K562 (cell line): ENCODE measurements around the gene CENPU. TPM values are rescaled to one million over a fixed set of nuclear protein-coding genes. Genes with fewer than 3 reads are reported as not detected.

ENCODE experiments used
- AFF4 ChIP-seq: sonication (generic); formaldehyde crosslinking; IDR thresholded peaks from 2 replicates; pipeline ENCODE4 v1.8.0; 2023; ENCODE audit warnings: mild to moderate bottlenecking, missing genetic modification reagents
- BACH1 ChIP-seq: fragments of 200-800 bp; sonication (Bioruptor generic); IDR thresholded peaks from 2 replicates; pipeline ENCODE4 v1.6.1; 2016; ENCODE audit warnings: missing genetic modification characterization, missing compliant biosample characterization
- FOSL1 ChIP-seq: fragments of 200-800 bp; sonication (Bioruptor generic); conservative IDR thresholded peaks from 2 replicates; pipeline ENCODE4 v1.6.1; 2016; ENCODE audit warnings: missing genetic modification characterization, missing compliant biosample characterization
- KDM2B ChIP-seq: fragments of 250-450 bp; sonication (Bioruptor Pico); IDR thresholded peaks from 2 replicates; pipeline ENCODE4 v1.8.0; 2021; ENCODE audit warnings: mild to moderate bottlenecking, moderate library complexity
- RBM34 ChIP-seq: fragments of 200-400 bp; formaldehyde crosslinking; IDR thresholded peaks from 2 replicates; pipeline ENCODE4 v1.6.1; 2018; ENCODE audit warnings: low read length, borderline replicate concordance; ENCODE audit not compliant: insufficient read depth
- TAF1 ChIP-seq: IDR thresholded peaks from 2 replicates; pipeline ENCODE4 v1.6.1; 2011; ENCODE audit warnings: mild to moderate bottlenecking, low read length, moderate library complexity; ENCODE audit not compliant: insufficient read depth, control insufficient read depth, severe bottlenecking; ENCODE audit errors: extremely low read depth
- TBP ChIP-seq: optimal IDR thresholded peaks from 2 replicates; pipeline ENCODE3; 2011; ENCODE audit warnings: low read depth, low read length, improper control_type of control experiment
- ZBTB8A ChIP-seq: fragments of 450-650 bp; IDR thresholded peaks from 2 replicates; pipeline ENCODE4 v1.6.1; 2018; ENCODE audit warnings: mild to moderate bottlenecking, moderate library complexity; ENCODE audit not compliant: partially characterized antibody
- ZFP36 ChIP-seq: fragments of 150-350 bp; IDR thresholded peaks from 2 replicates; pipeline ENCODE4 v1.6.1; 2018; ENCODE audit warnings: low read length, low read depth; ENCODE audit not compliant: partially characterized antibody
- ZFX ChIP-seq: sonication (generic); formaldehyde crosslinking; IDR thresholded peaks from 2 replicates; pipeline ENCODE4 v1.8.0; 2022; ENCODE audit warnings: mild to moderate bottlenecking, missing genetic modification reagents, moderate library complexity
- ZNF408 ChIP-seq: fragments of 250-450 bp; sonication (Bioruptor Pico); IDR thresholded peaks from 2 replicates; pipeline ENCODE4 v1.4.0; 2020; ENCODE audit warnings: low read depth, mild to moderate bottlenecking, moderate library complexity
- polyA plus RNA-seq, 8 experiments: library from polyadenylated mRNA; depleted of rRNA in 4 of 8; stranded (reverse) in 5 of 8; unstranded in 3 of 8; fragments of >200 nt; fragmentation: Nextera tagmentation in 2 of 8; fragmentation: Illumina TruSeq in 1 of 8; extraction: Ambion mirVana in 2 of 8; extraction: Trizol in 1 of 8; gene quantifications; 2 replicates each; pipeline versions ENCODE4 v1.2.1 to v1.2.3, GENCODE V29; 2011 to 2014; ENCODE audit warnings: inconsistent platforms in 1 of 8, missing spikeins in 1 of 8
- total RNA-seq, 7 experiments: library from RNA; depleted of rRNA in 6 of 7; stranded (reverse); fragments of >200 nt in 6 of 7; fragmentation: Illumina TruSeq in 2 of 7; extraction: Trizol in 2 of 7; gene quantifications; 2 replicates each; pipeline versions ENCODE4 v1.2.1 to v1.2.3, GENCODE V29; 2011 to 2021; ENCODE audit warnings: low replicate concordance in 1 of 7
- TF ChIP-seq, protein P1 (sequence below): fragments of 150-350 bp; conservative IDR thresholded peaks from 2 replicates; pipeline ENCODE4 v1.6.1; 2014; ENCODE audit warnings: low read length
- TF ChIP-seq, protein P2 (sequence below): fragments of 250-450 bp; sonication (Bioruptor Pico); IDR thresholded peaks from 2 replicates; pipeline ENCODE4 v1.4.0; 2020; ENCODE audit warnings: mild to moderate bottlenecking, moderate library complexity

Gene CENPU
- total and polyA plus RNA-seq, 9 of the 15 experiments (the other 6 are each of a cell fraction or from before 2014, with no cell fraction given) = 39.4 to 98.7 (median 84.3) TPM

- TF ChIP-seq, protein P1, sequence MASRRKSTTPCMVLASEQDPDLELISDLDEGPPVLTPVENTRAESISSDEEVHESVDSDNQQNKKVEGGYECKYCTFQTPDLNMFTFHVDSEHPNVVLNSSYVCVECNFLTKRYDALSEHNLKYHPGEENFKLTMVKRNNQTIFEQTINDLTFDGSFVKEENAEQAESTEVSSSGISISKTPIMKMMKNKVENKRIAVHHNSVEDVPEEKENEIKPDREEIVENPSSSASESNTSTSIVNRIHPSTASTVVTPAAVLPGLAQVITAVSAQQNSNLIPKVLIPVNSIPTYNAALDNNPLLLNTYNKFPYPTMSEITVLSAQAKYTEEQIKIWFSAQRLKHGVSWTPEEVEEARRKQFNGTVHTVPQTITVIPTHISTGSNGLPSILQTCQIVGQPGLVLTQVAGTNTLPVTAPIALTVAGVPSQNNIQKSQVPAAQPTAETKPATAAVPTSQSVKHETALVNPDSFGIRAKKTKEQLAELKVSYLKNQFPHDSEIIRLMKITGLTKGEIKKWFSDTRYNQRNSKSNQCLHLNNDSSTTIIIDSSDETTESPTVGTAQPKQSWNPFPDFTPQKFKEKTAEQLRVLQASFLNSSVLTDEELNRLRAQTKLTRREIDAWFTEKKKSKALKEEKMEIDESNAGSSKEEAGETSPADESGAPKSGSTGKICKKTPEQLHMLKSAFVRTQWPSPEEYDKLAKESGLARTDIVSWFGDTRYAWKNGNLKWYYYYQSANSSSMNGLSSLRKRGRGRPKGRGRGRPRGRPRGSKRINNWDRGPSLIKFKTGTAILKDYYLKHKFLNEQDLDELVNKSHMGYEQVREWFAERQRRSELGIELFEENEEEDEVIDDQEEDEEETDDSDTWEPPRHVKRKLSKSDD = no peak
- no peak for TF ChIP-seq BACH1 (tag)
- TF ChIP-seq KDM2B (CRISPR knock-in tag) = 0 out of 2 replicates have a peak, but pooled peaks have one; percentile 62
- TF ChIP-seq AFF4 (CRISPR knock-in tag) = peak; percentile 97
- TF ChIP-seq ZBTB8A = no peak
- TF ChIP-seq TAF1 = peak; percentile 77
- TF ChIP-seq, protein P2, sequence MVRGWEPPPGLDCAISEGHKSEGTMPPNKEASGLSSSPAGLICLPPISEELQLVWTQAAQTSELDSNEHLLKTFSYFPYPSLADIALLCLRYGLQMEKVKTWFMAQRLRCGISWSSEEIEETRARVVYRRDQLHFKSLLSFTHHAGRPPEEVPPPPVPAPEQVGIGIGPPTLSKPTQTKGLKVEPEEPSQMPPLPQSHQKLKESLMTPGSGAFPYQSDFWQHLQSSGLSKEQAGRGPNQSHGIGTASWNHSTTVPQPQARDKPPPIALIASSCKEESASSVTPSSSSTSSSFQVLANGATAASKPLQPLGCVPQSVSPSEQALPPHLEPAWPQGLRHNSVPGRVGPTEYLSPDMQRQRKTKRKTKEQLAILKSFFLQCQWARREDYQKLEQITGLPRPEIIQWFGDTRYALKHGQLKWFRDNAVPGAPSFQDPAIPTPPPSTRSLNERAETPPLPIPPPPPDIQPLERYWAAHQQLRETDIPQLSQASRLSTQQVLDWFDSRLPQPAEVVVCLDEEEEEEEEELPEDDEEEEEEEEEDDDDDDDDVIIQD = no peak
- no peak for TF ChIP-seq ZNF408
- no peak for TF ChIP-seq RBM34
- TF ChIP-seq TBP = peak; percentile 86
- TF ChIP-seq ZFP36 = no peak
- peak; percentile 90 for TF ChIP-seq ZFX (CRISPR knock-in tag)
- 0 out of 2 replicates have a peak, but pooled peaks have one; percentile 22 for TF ChIP-seq FOSL1 (tag)
These were observed 84.6 kb downstream of the CENPU start, which contains the start of the genes CASP3 and PRIMPOL (continued) for GRCh38 chr4:184649026-184649970.
